ENCODE data around the gene MALL. TPM values are rescaled to one million over a fixed set of nuclear protein-coding genes. Genes with fewer than 3 reads are reported as not detected.
A peak's percentile ranks its signal among the peaks of the same experiment; 100 is the strongest.

MALL gene
- total RNA-seq, 2 donors from 2014 or later = 18.5 to 40.1 TPM

DNA sequence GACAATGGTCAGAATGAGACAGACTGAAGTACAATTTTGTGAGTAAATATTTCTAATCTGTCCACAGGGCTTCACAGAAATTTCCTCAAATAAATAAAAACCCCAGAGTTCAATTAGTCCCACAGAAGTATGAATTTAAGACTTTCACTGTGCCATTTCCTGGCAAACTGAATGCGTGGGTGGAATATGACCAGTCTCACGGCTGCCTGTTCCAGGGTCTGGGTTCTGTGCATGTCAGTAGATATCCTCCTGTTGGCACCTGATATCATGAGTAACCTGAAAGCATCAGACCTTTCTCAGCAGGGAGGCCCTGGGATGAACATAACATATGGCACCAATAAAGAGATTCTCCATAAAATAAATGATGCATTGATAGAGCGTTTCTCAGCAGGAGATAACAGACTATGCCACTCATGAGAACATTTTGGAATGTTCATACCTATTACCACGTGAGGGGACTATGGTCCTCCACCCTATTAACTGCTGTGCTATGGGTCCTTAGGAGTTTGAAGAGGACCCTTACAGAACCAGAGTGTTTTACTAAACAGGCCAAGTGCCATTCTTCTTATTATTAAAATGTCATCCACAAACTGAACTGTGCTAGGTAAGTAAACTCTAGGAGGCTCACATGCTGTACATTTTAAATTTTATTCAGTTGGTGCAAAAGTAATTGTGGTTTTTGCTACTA lies 10.6 kb upstream of the MALL start:
- DNase-seq (ENCODE audit: low spot score) = no peak
- WGBS = 62% methylated on average over 4 of the region's 4 CpGs
- Histone ChIP-seq H3K36me3 (no peaks in the 10 kb centered on the region), H3K4me1 (replicated peaks) (no peaks in the 10 kb centered on the region), H3K9me3 (no peaks in the 10 kb centered on the region), H3K4me3 (no peak overlapping the region), H3K27me3 (replicated peaks; ENCODE audit: insufficient read depth) (no peaks in the 10 kb centered on the region), H3K27ac (no peak overlapping the region)
- intact Hi-C loops (cut with DNase I) = no loop called here
- no peak for TF ChIP-seq CTCF (IDR thresholded peaks at IDR 0.05)
- TF ChIP-seq POLR2AphosphoS5 (IDR thresholded peaks at IDR 0.05) = no peak
- TF ChIP-seq POLR2A (IDR thresholded peaks at IDR 0.05) = no peak

DNA sequence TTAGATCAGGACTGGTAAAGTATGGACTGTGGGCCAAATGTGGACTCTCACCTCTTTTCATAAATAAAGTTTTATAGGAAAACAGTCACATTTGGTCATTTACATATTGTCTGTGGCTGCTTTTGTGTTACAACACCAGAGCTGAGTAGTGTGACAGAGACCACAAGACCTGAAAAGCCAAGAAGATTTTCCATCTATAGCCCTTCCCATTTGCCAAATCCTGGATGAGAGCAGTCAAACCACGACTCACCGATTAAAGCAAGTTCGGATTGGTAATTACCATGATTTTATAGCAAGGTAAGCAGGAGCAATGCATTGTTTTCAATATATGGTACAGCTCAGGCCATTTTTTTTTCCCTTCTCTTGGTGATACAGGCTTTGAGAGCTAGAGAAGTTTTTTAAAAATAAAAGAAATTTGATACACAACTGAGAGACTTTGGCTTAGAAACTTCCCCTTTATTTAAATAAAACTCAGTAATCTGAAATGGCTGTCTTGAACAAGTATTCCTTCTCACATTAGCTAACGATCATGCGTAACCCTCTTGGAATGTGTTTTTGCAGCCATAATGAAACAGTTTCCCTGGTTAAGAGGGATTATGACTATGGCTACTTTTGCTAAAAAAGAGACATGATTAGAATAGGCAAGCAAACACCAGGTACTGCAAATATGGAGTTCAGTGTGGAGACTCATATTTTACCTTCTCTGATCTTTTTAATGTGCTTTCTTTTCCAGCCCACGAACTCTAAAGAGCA lies 9.5 kb upstream of the MALL start:
- Histone ChIP-seq H3K27me3 (replicated peaks; ENCODE audit: insufficient read depth) (no peaks in the 10 kb centered on the region), H3K4me3 (no peak overlapping the region), H3K9me3 (no peaks in the 10 kb centered on the region), H3K27ac (peak overlapping the region in 1 of 2 donors; percentile 15), H3K4me1 (replicated peaks) (peaks cover under 1% of the 10 kb centered on the region), H3K36me3 (no peaks in the 10 kb centered on the region)
- 51% methylated on average over 6 of the region's 6 CpGs for WGBS
- intact Hi-C loops (cut with DNase I) = no loop called here
- no peak for DNase-seq (ENCODE audit: low spot score)
- no peak for TF ChIP-seq POLR2AphosphoS5 (IDR thresholded peaks at IDR 0.05)

DNA sequence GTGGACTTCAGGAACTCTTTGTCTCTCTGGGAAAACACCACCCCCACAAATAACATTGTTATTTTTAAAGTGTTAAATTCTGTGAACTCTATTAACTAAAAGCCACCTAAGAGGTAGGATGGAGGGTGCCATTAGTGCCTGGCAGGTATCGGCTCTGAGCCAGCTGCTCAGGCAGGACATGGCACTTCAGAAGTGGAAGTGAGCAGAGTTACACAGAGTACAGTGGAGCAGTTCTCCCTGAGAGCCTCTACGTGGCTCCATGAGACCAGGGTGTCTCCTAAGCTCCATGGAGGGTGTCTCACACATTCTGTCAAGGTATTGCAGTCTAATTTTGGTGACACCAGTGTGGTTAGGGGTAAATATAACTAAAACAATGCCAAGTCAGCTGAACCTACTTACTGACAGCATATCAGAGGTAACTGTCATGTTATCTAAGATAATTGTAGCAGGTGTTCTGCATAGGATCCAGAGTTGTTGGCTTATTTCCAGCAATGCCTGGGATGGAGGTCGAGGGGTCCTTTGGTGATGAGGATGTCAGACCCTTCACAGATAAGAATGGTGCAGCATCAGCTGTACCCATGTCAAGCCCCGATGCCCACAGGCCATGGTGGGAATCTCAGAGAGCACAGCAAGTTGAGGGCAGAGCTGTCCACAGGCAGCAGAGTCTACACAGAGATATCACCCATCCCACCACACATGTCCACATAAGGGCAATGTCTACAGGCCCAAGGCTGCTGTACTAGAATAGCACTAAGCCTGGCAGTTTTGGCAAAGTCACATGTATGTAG lies 8.6 kb upstream of the MALL start:
- no peaks in the 10 kb centered on the region for H3K36me3 ChIP-seq
- no peaks in the 10 kb centered on the region for H3K9me3 ChIP-seq
- TF ChIP-seq POLR2A (IDR thresholded peaks at IDR 0.05) (no peak), CTCF (IDR thresholded peaks at IDR 0.05) (no peak), POLR2AphosphoS5 (IDR thresholded peaks at IDR 0.05) (no peak)
- no peaks in the 10 kb centered on the region for H3K27me3 ChIP-seq (replicated peaks; ENCODE audit: insufficient read depth)
- no peak for DNase-seq (ENCODE audit: low spot score)
- WGBS = 94% methylated on average over 4 of the region's 4 CpGs
- H3K4me3 ChIP-seq = no peak overlapping the region
- H3K27ac ChIP-seq = peak overlapping the region in 1 of 2 donors; percentile 15
- H3K4me1 ChIP-seq (replicated peaks) = peaks cover 10% of the 10 kb centered on the region
- intact Hi-C loops (cut with DNase I) = no loop called here

GRCh38 chr2:110121592-110121991 lies 6.0 kb upstream of the MALL start:
- Histone ChIP-seq H3K4me3 (no peak overlapping the region), H3K9me3 (no peaks in the 10 kb centered on the region), H3K27ac (peak overlapping the region in 1 of 2 donors; percentile 85), H3K36me3 (no peaks in the 10 kb centered on the region), H3K4me1 (replicated peaks) (peaks cover 11% of the 10 kb centered on the region), H3K27me3 (replicated peaks; ENCODE audit: insufficient read depth) (no peaks in the 10 kb centered on the region)
- DNase-seq (ENCODE audit: low spot score) = no peak
- TF ChIP-seq POLR2A (IDR thresholded peaks at IDR 0.05) (no peak), POLR2AphosphoS5 (IDR thresholded peaks at IDR 0.05) (no peak), CTCF (IDR thresholded peaks at IDR 0.05) (no peak)
- WGBS = 98% methylated on average over 3 of the region's 3 CpGs
- intact Hi-C loops (cut with DNase I) = no loop called here

- TF ChIP-seq CTCF (IDR thresholded peaks at IDR 0.05) (no peak), POLR2A (IDR thresholded peaks at IDR 0.05) (no peak), POLR2AphosphoS5 (IDR thresholded peaks at IDR 0.05) (no peak)
- DNase-seq (ENCODE audit: low spot score) = no peak
- whole genome bisulfite sequencing = 65% methylated on average over 2 of the region's 2 CpGs
- Histone ChIP-seq H3K27me3 (replicated peaks; ENCODE audit: insufficient read depth) (no peaks in the 10 kb centered on the region), H3K4me1 (replicated peaks) (peaks cover 15% of the 10 kb centered on the region), H3K9me3 (no peaks in the 10 kb centered on the region), H3K27ac (peak overlapping the region; percentile 59 to 85), H3K36me3 (no peaks in the 10 kb centered on the region), H3K4me3 (no peak overlapping the region)
- intact Hi-C loops (cut with DNase I) = no loop called here
Observed at GRCh38 chr2:110121052-110121334, 5.4 kb upstream of the MALL start.

Data from prostate gland (tissue), 2 donors.